ENCODE data around the gene PJVK.

DNA sequence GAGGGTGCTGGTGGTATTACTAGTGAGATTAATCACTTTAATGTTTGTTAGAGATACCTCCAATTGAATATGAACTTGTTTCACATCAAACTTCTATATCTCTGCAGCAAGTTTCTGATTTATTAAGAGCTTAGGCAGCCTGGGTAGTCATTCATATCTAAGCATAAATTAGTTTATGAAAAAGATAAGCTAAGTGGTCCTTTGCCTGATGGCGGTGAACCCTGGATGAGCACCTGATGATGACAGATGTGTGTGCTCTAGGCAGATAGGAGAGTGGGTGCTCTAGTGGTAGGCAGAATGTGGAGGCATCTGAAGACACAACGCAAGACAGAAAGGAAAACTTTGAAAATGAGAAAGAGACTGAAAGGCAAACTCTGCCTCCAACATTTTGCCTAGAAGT is 22.2 kb downstream of the PJVK start:
- no peak for TF ChIP-seq POLR2A (IDR thresholded peaks at IDR 0.05)
- no peak for TF ChIP-seq POLR2AphosphoS5 (IDR thresholded peaks at IDR 0.05)
